B cell (primary cell): ENCODE data around the gene OR2M2.

ENCODE experiments used
- CTCF ChIP-seq: fragments of 200-600 bp; IDR thresholded peaks from one replicate; pipeline ENCODE4 v1.8.0; 2022; ENCODE audit warnings: antibody characterized with exemption, mild to moderate bottlenecking
- EZH2 ChIP-seq: IDR thresholded peaks from 2 replicates; pipeline ENCODE4 v1.6.1; 2012; ENCODE audit warnings: borderline replicate concordance, low read depth, mild to moderate bottlenecking, moderate library complexity, low read length; ENCODE audit not compliant: insufficient read depth, poor library complexity, severe bottlenecking

DNA sequence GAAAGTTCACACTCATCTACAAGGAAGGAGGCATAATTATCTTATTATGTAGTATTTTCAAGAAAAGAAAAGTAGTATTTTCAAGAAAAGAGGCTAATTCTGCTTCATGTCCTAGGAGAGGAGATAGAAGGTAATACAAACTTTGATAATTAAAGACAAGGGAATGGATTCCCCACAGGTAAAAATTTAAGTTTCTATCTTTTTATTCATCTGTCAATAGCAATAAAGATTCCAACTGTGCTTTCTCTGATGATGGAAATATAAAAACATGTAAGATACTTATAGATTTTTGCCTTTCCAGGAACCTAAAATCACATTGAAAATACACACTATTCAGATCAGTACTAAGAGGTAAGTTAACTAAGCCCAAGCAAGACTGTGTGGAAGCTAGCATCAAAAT is at the start of gene OR2M2:
- TF ChIP-seq EZH2 = no peak
- TF ChIP-seq CTCF = no peak
